Measurements from ENCODE around the gene CCDC188. TPM values are rescaled to one million over a fixed set of nuclear protein-coding genes. Genes with fewer than 3 reads are reported as not detected.
A peak's percentile ranks its signal among the peaks of the same experiment; 100 is the strongest.

Gene CCDC188
- total RNA-seq, 1 experiment from 2014 or later: not detected

DNA sequence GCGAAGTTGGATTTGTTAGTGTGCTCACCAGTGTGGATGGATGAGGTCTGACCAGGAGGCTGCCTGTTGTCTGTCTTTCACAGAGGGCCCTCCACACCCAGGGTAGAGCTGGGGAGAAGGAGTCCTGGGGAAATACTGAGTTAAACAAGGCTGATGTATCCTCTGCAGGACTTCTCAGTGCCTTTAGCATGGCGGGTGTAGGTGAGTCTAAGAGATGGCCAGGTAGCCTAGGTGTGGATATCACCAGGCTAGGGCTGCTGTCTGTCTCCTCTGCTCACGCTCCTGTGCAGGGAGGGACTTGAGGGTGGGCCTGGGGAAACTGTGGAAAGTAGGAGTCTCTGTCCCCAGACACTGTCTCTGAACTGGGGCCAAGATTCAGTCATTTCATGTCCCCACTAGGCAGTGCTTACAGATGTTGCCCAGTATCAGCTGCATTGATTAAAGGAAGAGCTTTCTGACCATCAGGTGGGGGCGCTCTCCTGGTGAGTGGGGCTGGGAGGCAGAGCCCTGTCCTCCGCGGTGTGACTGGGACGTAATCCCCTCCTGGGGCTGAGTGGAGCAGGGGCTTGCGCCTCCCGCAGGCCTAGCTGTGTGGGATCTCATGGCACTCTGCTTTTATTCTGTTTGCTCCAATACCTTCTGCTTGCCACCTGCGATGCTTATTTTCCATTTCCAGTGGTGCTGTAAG lies 35.5 kb upstream of the CCDC188 start:
- CTCF ChIA-PET: interaction anchor here (0.6 to 2.1 kb wide), 30 partner anchors 8 to 456 kb away, joined by 3 to 46 read pairs (median 5); partner anchors contain the start of gene DGCR6L
- no peaks in the 10 kb centered on the region for H3K4me1 Mint-ChIP-seq

DNA sequence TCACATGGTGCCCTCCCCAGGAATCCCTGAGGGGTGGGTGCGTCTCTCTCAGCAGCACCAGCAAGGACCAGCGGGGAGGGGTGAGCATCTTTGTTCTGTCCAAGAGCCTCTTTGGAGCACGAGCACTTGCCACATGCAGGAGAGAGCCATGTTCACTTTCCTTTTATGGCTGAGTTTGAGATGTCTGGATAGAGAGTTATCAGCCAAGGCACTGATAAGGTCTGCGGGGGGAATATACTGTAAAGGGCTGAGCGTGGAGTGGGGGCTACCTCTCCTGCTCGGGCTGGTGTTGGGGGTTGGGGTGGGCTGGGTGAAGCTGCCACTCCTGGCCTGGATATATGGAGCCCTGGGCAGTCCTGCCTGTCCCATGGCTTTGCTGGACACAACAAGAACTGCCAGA lies 34.9 kb upstream of the CCDC188 start:
- CTCF ChIA-PET: interaction anchor here (0.6 to 2.1 kb wide), 28 partner anchors 8 to 455 kb away, joined by 3 to 46 read pairs (median 5); partner anchors contain the start of gene DGCR6L
- ATAC-seq (no peak), DNase-seq (ENCODE audit: low spot score) (no peak)
- POLR2A ChIA-PET: no interaction called here
- Mint-ChIP-seq H3K4me3 (no peak overlapping the region), H3K27ac (no peak overlapping the region), H3K27me3 (ENCODE audit: low read depth) (no peaks in the 10 kb centered on the region), H3K36me3 (no peaks in the 10 kb centered on the region), H3K9me3 (no peaks in the 10 kb centered on the region), H3K4me1 (no peaks in the 10 kb centered on the region)
- TF ChIP-seq, protein P1, sequence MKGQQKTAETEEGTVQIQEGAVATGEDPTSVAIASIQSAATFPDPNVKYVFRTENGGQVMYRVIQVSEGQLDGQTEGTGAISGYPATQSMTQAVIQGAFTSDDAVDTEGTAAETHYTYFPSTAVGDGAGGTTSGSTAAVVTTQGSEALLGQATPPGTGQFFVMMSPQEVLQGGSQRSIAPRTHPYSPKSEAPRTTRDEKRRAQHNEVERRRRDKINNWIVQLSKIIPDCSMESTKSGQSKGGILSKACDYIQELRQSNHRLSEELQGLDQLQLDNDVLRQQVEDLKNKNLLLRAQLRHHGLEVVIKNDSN (CRISPR knock-in tag; IDR thresholded peaks at IDR 0.05): no peak
- TF ChIP-seq, protein P2, sequence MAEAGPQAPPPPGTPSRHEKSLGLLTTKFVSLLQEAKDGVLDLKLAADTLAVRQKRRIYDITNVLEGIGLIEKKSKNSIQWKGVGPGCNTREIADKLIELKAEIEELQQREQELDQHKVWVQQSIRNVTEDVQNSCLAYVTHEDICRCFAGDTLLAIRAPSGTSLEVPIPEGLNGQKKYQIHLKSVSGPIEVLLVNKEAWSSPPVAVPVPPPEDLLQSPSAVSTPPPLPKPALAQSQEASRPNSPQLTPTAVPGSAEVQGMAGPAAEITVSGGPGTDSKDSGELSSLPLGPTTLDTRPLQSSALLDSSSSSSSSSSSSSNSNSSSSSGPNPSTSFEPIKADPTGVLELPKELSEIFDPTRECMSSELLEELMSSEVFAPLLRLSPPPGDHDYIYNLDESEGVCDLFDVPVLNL (CRISPR knock-in tag; IDR thresholded peaks at IDR 0.05; ENCODE audit: borderline replicate concordance, low read depth): no peak
- TF ChIP-seq, protein P3, sequence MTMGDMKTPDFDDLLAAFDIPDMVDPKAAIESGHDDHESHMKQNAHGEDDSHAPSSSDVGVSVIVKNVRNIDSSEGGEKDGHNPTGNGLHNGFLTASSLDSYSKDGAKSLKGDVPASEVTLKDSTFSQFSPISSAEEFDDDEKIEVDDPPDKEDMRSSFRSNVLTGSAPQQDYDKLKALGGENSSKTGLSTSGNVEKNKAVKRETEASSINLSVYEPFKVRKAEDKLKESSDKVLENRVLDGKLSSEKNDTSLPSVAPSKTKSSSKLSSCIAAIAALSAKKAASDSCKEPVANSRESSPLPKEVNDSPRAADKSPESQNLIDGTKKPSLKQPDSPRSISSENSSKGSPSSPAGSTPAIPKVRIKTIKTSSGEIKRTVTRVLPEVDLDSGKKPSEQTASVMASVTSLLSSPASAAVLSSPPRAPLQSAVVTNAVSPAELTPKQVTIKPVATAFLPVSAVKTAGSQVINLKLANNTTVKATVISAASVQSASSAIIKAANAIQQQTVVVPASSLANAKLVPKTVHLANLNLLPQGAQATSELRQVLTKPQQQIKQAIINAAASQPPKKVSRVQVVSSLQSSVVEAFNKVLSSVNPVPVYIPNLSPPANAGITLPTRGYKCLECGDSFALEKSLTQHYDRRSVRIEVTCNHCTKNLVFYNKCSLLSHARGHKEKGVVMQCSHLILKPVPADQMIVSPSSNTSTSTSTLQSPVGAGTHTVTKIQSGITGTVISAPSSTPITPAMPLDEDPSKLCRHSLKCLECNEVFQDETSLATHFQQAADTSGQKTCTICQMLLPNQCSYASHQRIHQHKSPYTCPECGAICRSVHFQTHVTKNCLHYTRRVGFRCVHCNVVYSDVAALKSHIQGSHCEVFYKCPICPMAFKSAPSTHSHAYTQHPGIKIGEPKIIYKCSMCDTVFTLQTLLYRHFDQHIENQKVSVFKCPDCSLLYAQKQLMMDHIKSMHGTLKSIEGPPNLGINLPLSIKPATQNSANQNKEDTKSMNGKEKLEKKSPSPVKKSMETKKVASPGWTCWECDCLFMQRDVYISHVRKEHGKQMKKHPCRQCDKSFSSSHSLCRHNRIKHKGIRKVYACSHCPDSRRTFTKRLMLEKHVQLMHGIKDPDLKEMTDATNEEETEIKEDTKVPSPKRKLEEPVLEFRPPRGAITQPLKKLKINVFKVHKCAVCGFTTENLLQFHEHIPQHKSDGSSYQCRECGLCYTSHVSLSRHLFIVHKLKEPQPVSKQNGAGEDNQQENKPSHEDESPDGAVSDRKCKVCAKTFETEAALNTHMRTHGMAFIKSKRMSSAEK (CRISPR knock-in tag; IDR thresholded peaks at IDR 0.05; ENCODE audit: borderline replicate concordance): no peak
- TF ChIP-seq, protein P4, sequence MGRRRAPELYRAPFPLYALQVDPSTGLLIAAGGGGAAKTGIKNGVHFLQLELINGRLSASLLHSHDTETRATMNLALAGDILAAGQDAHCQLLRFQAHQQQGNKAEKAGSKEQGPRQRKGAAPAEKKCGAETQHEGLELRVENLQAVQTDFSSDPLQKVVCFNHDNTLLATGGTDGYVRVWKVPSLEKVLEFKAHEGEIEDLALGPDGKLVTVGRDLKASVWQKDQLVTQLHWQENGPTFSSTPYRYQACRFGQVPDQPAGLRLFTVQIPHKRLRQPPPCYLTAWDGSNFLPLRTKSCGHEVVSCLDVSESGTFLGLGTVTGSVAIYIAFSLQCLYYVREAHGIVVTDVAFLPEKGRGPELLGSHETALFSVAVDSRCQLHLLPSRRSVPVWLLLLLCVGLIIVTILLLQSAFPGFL (CRISPR knock-in tag; IDR thresholded peaks at IDR 0.05; ENCODE audit: borderline replicate concordance): no peak
- TF ChIP-seq SP1 (CRISPR knock-in tag; conservative IDR thresholded peaks at IDR 0.05): no peak

More for the DNA sequence above, 35.5 kb upstream of the CCDC188 start:
- Mint-ChIP-seq H3K36me3 (no peaks in the 10 kb centered on the region), H3K27ac (no peak overlapping the region), H3K4me3 (no peak overlapping the region), H3K9me3 (no peaks in the 10 kb centered on the region), H3K27me3 (ENCODE audit: low read depth) (no peaks in the 10 kb centered on the region)
- ATAC-seq (peak; percentile 95), DNase-seq (ENCODE audit: low spot score) (peak; percentile 81)
- peak; percentile 84 for TF ChIP-seq ZNF423 (CRISPR knock-in tag; IDR thresholded peaks at IDR 0.05)
- TF ChIP-seq, protein P5, sequence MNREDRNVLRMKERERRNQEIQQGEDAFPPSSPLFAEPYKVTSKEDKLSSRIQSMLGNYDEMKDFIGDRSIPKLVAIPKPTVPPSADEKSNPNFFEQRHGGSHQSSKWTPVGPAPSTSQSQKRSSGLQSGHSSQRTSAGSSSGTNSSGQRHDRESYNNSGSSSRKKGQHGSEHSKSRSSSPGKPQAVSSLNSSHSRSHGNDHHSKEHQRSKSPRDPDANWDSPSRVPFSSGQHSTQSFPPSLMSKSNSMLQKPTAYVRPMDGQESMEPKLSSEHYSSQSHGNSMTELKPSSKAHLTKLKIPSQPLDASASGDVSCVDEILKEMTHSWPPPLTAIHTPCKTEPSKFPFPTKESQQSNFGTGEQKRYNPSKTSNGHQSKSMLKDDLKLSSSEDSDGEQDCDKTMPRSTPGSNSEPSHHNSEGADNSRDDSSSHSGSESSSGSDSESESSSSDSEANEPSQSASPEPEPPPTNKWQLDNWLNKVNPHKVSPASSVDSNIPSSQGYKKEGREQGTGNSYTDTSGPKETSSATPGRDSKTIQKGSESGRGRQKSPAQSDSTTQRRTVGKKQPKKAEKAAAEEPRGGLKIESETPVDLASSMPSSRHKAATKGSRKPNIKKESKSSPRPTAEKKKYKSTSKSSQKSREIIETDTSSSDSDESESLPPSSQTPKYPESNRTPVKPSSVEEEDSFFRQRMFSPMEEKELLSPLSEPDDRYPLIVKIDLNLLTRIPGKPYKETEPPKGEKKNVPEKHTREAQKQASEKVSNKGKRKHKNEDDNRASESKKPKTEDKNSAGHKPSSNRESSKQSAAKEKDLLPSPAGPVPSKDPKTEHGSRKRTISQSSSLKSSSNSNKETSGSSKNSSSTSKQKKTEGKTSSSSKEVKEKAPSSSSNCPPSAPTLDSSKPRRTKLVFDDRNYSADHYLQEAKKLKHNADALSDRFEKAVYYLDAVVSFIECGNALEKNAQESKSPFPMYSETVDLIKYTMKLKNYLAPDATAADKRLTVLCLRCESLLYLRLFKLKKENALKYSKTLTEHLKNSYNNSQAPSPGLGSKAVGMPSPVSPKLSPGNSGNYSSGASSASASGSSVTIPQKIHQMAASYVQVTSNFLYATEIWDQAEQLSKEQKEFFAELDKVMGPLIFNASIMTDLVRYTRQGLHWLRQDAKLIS (CRISPR knock-in tag; IDR thresholded peaks at IDR 0.05; ENCODE audit: borderline replicate concordance): no peak
- POLR2A ChIA-PET: interaction anchor here (0.7 kb wide), 1 partner anchor 85 kb away, joined by 3 read pairs; no protein-coding TSS in a partner anchor

All from WTC11 (cell line).